AG08395 (cell line): ENCODE data around the gene CLDN34.

ENCODE experiments used
- DNase-seq: peaks from one replicate; pipeline ENCODE4 v3.0.0; 2012; ENCODE audit warnings: mixed read lengths, low spot score

Gene CLDN34

GRCh38 chrX:10016519-10017132 is 49.5 kb downstream of the CLDN34 start:
- DNase-seq = no peak

GRCh38 chrX:10017872-10018271 is 50.7 kb downstream of the CLDN34 start:
- peak; percentile 22 for DNase-seq
